Mesendoderm (in vitro differentiated cells): ENCODE data around the gene STX2.
A peak's percentile ranks its signal among the peaks of the same experiment; 100 is the strongest.

Experiments used
- DNase-seq: peaks from one replicate; pipeline ENCODE4 v3.0.0; 2013
- H2AK5ac ChIP-seq: 2 replicates; pipeline ENCODE4 v1.6.1; 2013; ENCODE audit warnings: low read length, inconsistent platforms
- H2BK120ac ChIP-seq: 2 replicates; pipeline ENCODE4 v1.6.1; 2013; ENCODE audit warnings: low read depth, mild to moderate bottlenecking, low read length, moderate library complexity, mixed read lengths
- H2BK15ac ChIP-seq: replicated peaks from 2 replicates; pipeline ENCODE4 v1.6.1; 2013; ENCODE audit warnings: low read depth, mild to moderate bottlenecking, moderate library complexity
- H2BK5ac ChIP-seq: 2 replicates; pipeline ENCODE4 v1.6.1; 2013; ENCODE audit warnings: low read length, inconsistent platforms
- H3K18ac ChIP-seq: 2 replicates; pipeline ENCODE4 v1.6.1; 2013; ENCODE audit warnings: mild to moderate bottlenecking, low read length, mixed read lengths
- H3K23ac ChIP-seq: one replicate; pipeline ENCODE4 v1.6.1; 2013; ENCODE audit warnings: low read length
- H3K27ac ChIP-seq: 2 replicates; pipeline ENCODE4 v1.5.1; 2013; ENCODE audit warnings: low read depth, mild to moderate bottlenecking, inconsistent platforms, low read length, moderate library complexity
- H3K27me3 ChIP-seq: 2 replicates; pipeline ENCODE4 v1.6.1; 2013; ENCODE audit warnings: low read length, control low read depth, mild to moderate bottlenecking, inconsistent platforms; ENCODE audit not compliant: insufficient read depth, poor library complexity
- H3K36me3 ChIP-seq: 2 replicates; pipeline ENCODE4 v1.6.1; 2013; ENCODE audit warnings: low read length, inconsistent platforms; ENCODE audit not compliant: control insufficient read depth, insufficient read depth
- H3K4ac ChIP-seq: one replicate; pipeline ENCODE4 v1.6.1; 2013; ENCODE audit warnings: low read depth, mild to moderate bottlenecking, low read length, moderate library complexity
- H3K4me1 ChIP-seq: 2 replicates; pipeline ENCODE4 v1.6.1; 2013; ENCODE audit warnings: low read depth, low read length, inconsistent platforms; ENCODE audit not compliant: control insufficient read depth
- H3K4me2 ChIP-seq: 2 replicates; pipeline ENCODE4 v1.6.1; 2013; ENCODE audit warnings: low read length
- H3K4me3 ChIP-seq: 2 replicates; pipeline ENCODE4 v1.5.1; 2013; ENCODE audit warnings: mild to moderate bottlenecking, low read length
- H3K56ac ChIP-seq: one replicate; pipeline ENCODE4 v1.6.1; 2013; ENCODE audit warnings: low read length
- H3K79me1 ChIP-seq: 2 replicates; pipeline ENCODE4 v1.6.1; 2013; ENCODE audit warnings: low read length, inconsistent platforms
- H3K79me2 ChIP-seq: 2 replicates; pipeline ENCODE4 v1.6.1; 2013; ENCODE audit warnings: mild to moderate bottlenecking, low read length; ENCODE audit not compliant: control insufficient read depth, insufficient read depth
- H3K9ac ChIP-seq: 2 replicates; pipeline ENCODE4 v1.6.1; 2013; ENCODE audit warnings: low read length, inconsistent platforms
- H4K5ac ChIP-seq: one replicate; pipeline ENCODE4 v1.6.1; 2013; ENCODE audit warnings: low read length
- H4K8ac ChIP-seq: one replicate; pipeline ENCODE4 v1.6.1; 2013; ENCODE audit warnings: low read depth, mild to moderate bottlenecking, control low read depth, low read length, moderate library complexity
- WGBS: extraction: QIAGEN DNeasy Blood & Tissue Kit; methylation state at CpG from one replicate; pipeline ENCODE4 v1.1.7; 2013; ENCODE audit warnings: low lambda C conversion rate, missing lambda C conversion rate; ENCODE audit not compliant: insufficient coverage; ENCODE audit errors: extremely low coverage; 5-methylcytosine and 5-hydroxymethylcytosine counted together

STX2 gene

DNA sequence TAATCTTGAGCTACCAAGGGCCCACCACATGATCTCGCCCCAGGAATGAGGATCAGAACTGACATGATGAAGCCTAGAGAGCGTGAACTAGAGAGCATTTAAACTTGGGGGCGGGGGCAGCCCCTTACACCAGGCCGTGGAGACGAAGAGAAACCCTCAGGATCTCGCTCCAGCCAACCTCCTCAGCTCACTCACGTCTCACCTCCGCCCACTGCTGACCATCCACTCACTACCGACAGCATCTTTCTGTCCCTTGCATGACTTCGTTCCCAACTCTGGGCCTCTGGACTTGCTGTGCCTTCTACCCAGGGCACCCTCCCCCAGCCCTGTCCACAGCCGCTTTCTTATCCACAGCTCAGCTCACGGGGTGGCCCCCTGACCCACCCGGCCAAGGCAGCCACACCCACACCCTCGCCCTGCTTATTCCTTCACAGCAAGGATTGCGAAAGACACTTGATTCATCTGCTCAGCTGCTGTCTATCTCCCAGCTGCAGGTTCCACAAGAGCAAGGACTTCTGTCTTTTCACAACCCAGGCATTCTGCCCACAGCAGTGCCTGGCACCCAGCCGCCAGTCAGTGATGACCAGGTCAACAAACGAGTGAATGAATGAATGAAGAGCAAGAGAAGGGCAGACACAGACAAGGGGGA lies 6.4 kb downstream of the STX2 start:
- DNase-seq: no peak
- H2BK120ac ChIP-seq: no peak overlapping the region
- H4K5ac ChIP-seq: no peak overlapping the region
- no peak overlapping the region for H2BK15ac ChIP-seq
- H3K4me3 ChIP-seq: no peak overlapping the region
- H3K27me3 ChIP-seq: no peaks in the 10 kb centered on the region
- no peak overlapping the region for H2BK5ac ChIP-seq
- no peaks in the 10 kb centered on the region for H3K36me3 ChIP-seq
- no peak overlapping the region for H3K27ac ChIP-seq
- no CpG with 5 or more reads among the region's 17 CpGs for WGBS
- H3K9ac ChIP-seq: no peak overlapping the region
- H4K8ac ChIP-seq: no peak overlapping the region
- peaks cover 23% of the 10 kb centered on the region for H3K79me2 ChIP-seq
- peaks cover 4% of the 10 kb centered on the region for H3K4me1 ChIP-seq
- no peak overlapping the region for H3K56ac ChIP-seq
- H2AK5ac ChIP-seq: no peak overlapping the region
- H3K18ac ChIP-seq: no peak overlapping the region
- no peak overlapping the region for H3K4me2 ChIP-seq
- H3K79me1 ChIP-seq: peaks cover 25% of the 10 kb centered on the region
- peak overlapping the region; percentile 29 for H3K23ac ChIP-seq
- H3K4ac ChIP-seq: no peak overlapping the region

DNA sequence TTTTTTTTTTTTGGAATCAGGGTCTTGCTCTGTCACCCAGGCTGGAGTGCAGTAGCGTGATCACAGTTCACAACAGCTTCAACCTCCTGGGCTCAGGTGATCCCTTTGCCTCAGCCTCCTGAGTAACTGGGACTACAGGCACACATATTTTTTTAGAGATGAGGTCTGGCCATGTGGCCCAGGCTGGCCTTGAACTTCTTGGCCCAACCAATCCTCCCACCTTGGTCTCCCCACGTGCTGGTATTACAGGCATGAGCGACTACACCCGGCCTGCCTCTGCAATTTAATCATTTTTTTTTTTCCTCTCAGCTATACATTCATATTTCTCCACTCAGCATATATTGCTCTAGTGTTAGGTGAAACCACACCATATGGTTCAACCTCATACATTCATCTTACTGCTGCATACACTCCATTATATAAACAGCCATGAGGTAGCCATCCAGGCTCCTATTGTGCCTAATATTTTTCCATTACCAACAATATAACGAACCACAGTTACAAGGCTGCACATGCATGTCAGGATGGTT lies 7.1 kb downstream of the STX2 start:
- no peak overlapping the region for H3K18ac ChIP-seq
- H3K23ac ChIP-seq: no peak overlapping the region
- H3K27ac ChIP-seq: no peak overlapping the region
- H3K4me1 ChIP-seq: peaks cover 4% of the 10 kb centered on the region
- H4K8ac ChIP-seq: no peak overlapping the region
- H4K5ac ChIP-seq: no peak overlapping the region
- H3K27me3 ChIP-seq: no peaks in the 10 kb centered on the region
- WGBS: no CpG with 5 or more reads among the region's 5 CpGs
- H3K79me2 ChIP-seq: peaks cover 21% of the 10 kb centered on the region
- no peak overlapping the region for H3K4me3 ChIP-seq
- H2BK15ac ChIP-seq: no peak overlapping the region
- no peak overlapping the region for H2BK5ac ChIP-seq
- no peak overlapping the region for H3K9ac ChIP-seq
- no peak overlapping the region for H2BK120ac ChIP-seq
- H3K4me2 ChIP-seq: no peak overlapping the region
- H2AK5ac ChIP-seq: no peak overlapping the region
- no peak overlapping the region for H3K4ac ChIP-seq
- peaks cover 23% of the 10 kb centered on the region for H3K79me1 ChIP-seq
- no peak overlapping the region for H3K56ac ChIP-seq
- DNase-seq: no peak
- no peaks in the 10 kb centered on the region for H3K36me3 ChIP-seq

DNA sequence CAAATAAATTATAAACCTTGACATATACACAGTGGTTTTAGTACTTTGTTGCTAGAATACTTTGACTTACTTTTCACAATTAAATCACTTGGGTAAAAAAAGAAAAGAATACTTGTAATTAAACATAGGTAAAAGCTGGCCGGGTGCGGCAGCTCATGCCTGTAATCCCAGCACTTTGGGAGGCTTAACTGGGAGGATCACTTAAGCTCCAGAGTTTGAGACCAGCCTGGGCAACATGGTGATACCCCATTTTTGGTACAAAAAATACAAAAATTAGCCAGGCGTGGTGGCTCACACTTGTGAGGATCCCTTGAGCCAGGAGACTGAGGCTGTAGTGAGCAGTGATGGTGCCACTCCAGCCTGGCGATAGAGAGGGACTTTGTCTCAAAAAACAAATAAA lies 7.8 kb downstream of the STX2 start:
- DNase-seq: no peak

DNA sequence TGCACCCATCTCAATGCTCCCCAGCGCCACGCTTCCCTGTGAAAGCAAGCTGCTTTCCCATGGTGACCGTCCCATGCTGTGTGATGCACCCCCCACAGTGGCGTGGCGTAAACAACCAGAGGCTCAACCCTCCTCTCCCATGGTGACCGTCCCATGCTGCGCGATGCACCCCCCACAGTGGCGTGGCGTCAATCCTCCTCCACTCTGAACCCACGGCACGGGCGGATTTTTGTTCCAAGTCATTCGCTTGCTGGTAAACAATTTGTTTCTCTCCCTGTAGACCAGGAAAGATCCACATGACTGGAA lies 8.9 kb downstream of the STX2 start:
- no CpG with 5 or more reads among the region's 14 CpGs for WGBS
- Histone ChIP-seq H2BK5ac (no peak overlapping the region), H3K18ac (no peak overlapping the region), H3K4me2 (no peak overlapping the region), H2BK15ac (no peak overlapping the region), H3K36me3 (no peaks in the 10 kb centered on the region), H4K5ac (no peak overlapping the region), H3K27ac (no peak overlapping the region), H3K23ac (peak overlapping the region; percentile 7), H4K8ac (no peak overlapping the region), H3K79me1 (peaks cover 19% of the 10 kb centered on the region), H3K9ac (no peak overlapping the region), H3K4ac (no peak overlapping the region), H3K4me1 (peaks cover 4% of the 10 kb centered on the region), H3K27me3 (no peaks in the 10 kb centered on the region), H2AK5ac (no peak overlapping the region), H3K79me2 (peaks cover 18% of the 10 kb centered on the region), H2BK120ac (no peak overlapping the region), H3K4me3 (no peak overlapping the region), H3K56ac (no peak overlapping the region)
- no peak for DNase-seq

More for the DNA sequence above, 7.8 kb downstream of the STX2 start:
- H3K4me3 ChIP-seq: no peak overlapping the region
- WGBS: no CpG with 5 or more reads among the region's 4 CpGs
- no peak overlapping the region for H3K9ac ChIP-seq
- H3K18ac ChIP-seq: no peak overlapping the region
- peaks cover 21% of the 10 kb centered on the region for H3K79me1 ChIP-seq
- peaks cover 4% of the 10 kb centered on the region for H3K4me1 ChIP-seq
- no peaks in the 10 kb centered on the region for H3K36me3 ChIP-seq
- H3K23ac ChIP-seq: no peak overlapping the region
- H3K27me3 ChIP-seq: no peaks in the 10 kb centered on the region
- H2BK120ac ChIP-seq: no peak overlapping the region
- no peak overlapping the region for H3K27ac ChIP-seq
- no peak overlapping the region for H3K4ac ChIP-seq
- H2BK15ac ChIP-seq: no peak overlapping the region
- H4K5ac ChIP-seq: no peak overlapping the region
- no peak overlapping the region for H2BK5ac ChIP-seq
- H3K56ac ChIP-seq: no peak overlapping the region
- no peak overlapping the region for H3K4me2 ChIP-seq
- H2AK5ac ChIP-seq: no peak overlapping the region
- no peak overlapping the region for H4K8ac ChIP-seq
- peaks cover 20% of the 10 kb centered on the region for H3K79me2 ChIP-seq

DNA sequence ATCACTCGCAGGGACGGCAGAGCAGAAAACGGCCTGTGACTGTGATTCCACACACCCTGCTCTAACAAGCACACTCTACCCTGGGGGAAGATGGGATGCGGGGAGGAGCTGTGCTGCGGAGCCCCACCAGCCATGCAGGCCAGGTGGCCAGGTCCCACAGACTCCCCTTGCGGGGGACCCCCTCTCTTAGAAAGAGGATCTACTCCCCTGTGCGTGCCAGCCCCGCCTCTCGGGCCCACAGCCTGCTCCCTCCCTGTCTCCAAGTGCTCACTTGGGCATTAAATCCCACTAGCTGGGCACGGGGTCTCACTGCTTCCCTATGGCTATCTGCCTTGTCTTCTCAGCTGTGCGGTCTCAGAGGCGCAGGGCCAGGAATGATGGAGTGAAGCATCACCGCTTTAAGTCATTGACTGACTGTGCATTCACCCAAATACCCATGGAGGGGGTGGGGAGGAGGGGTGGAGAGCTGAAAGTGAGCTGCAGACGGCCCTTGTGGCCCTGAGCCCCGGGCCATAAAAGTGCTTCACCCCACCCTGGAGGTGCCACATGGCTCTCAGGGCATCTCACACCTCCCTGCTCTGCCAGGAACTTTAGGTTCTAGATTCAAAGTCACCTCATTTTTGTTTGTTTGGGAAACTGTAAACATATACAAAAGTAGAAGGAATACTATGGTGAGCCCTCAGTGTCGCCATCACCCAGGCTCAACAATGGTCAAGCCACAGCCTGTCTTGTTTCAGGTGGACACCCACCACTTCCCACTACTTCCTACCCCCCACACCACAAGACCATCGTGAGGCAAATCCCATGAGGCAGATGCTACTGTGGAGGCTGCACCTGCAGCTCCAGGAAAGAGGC lies 9.4 kb downstream of the STX2 start:
- Histone ChIP-seq H3K27me3 (no peaks in the 10 kb centered on the region), H4K8ac (no peak overlapping the region), H3K4ac (no peak overlapping the region), H2BK5ac (no peak overlapping the region), H3K18ac (no peak overlapping the region), H3K4me3 (no peak overlapping the region), H3K36me3 (no peaks in the 10 kb centered on the region), H3K4me1 (peaks cover 4% of the 10 kb centered on the region), H2BK120ac (no peak overlapping the region), H4K5ac (no peak overlapping the region), H3K9ac (no peak overlapping the region), H3K79me1 (peaks cover 19% of the 10 kb centered on the region), H2BK15ac (no peak overlapping the region), H2AK5ac (no peak overlapping the region), H3K23ac (peak overlapping the region; percentile 7), H3K4me2 (no peak overlapping the region), H3K56ac (peak overlapping the region; percentile 15), H3K79me2 (peaks cover 18% of the 10 kb centered on the region), H3K27ac (no peak overlapping the region)
- no CpG with 5 or more reads among the region's 17 CpGs for WGBS
- no peak for DNase-seq
